Kidney epithelial cell (primary cell): ENCODE measurements around the gene NEK7. TPM values are rescaled to one million over a fixed set of nuclear protein-coding genes. Genes with fewer than 3 reads are reported as not detected.

Experiments used
- DNase-seq: peaks from one replicate; pipeline ENCODE4 v3.0.0-alpha.2; 2010; ENCODE audit warnings: low read depth
- H3K27me3 ChIP-seq: 2 replicates; pipeline ENCODE4 v1.6.0; 2011; ENCODE audit warnings: low read length; ENCODE audit not compliant: control insufficient read depth, insufficient read depth
- H3K36me3 ChIP-seq: 2 replicates; pipeline ENCODE4 v1.5.1; 2011; ENCODE audit warnings: low read length; ENCODE audit not compliant: control insufficient read depth, insufficient read depth
- H3K4me3 ChIP-seq: 2 replicates; pipeline ENCODE4 v1.5.1; 2011; ENCODE audit warnings: low read depth, mild to moderate bottlenecking, control low read depth, low read length
- CTCF ChIP-seq: IDR thresholded peaks from 2 replicates; pipeline ENCODE4 v1.5.1; 2011; ENCODE audit warnings: mild to moderate bottlenecking, moderate library complexity, low read length, control low read depth, inconsistent platforms; ENCODE audit not compliant: insufficient read depth, poor library complexity, severe bottlenecking
- total RNA-seq: library from RNA; depleted of rRNA; stranded (reverse); fragments of >200 nt; gene quantifications from 2 replicates; pipeline ENCODE4 v1.2.3, GENCODE V29; 2015

Gene NEK7
- total RNA-seq, 1 donor from 2014 or later = 27.7 TPM

GRCh38 chr1:198176179-198176578, 19.4 kb downstream of the NEK7 start:
- Histone ChIP-seq H3K36me3 (no peaks in the 10 kb centered on the region), H3K27me3 (no peaks in the 10 kb centered on the region), H3K4me3 (no peak overlapping the region)
- TF ChIP-seq CTCF = no peak
- no peak for DNase-seq

- Histone ChIP-seq H3K27me3 (no peaks in the 10 kb centered on the region), H3K36me3 (no peaks in the 10 kb centered on the region), H3K4me3 (no peak overlapping the region)
- DNase-seq = no peak
- TF ChIP-seq CTCF = no peak
Observed at GRCh38 chr1:198177546-198177945, 20.7 kb downstream of the NEK7 start.

GRCh38 chr1:198178615-198179014, 21.8 kb downstream of the NEK7 start:
- no peak for DNase-seq
- TF ChIP-seq CTCF = no peak
- Histone ChIP-seq H3K36me3 (no peaks in the 10 kb centered on the region), H3K27me3 (no peaks in the 10 kb centered on the region), H3K4me3 (no peak overlapping the region)

GRCh38 chr1:198179556-198179981, 22.8 kb downstream of the NEK7 start:
- Histone ChIP-seq H3K4me3 (no peak overlapping the region), H3K36me3 (no peaks in the 10 kb centered on the region), H3K27me3 (no peaks in the 10 kb centered on the region)
- no peak for DNase-seq
- no peak for TF ChIP-seq CTCF

- no peak for DNase-seq
- Histone ChIP-seq H3K4me3 (no peak overlapping the region), H3K27me3 (no peaks in the 10 kb centered on the region), H3K36me3 (no peaks in the 10 kb centered on the region)
- no peak for TF ChIP-seq CTCF
Observed at GRCh38 chr1:198183605-198184004, 26.8 kb downstream of the NEK7 start.

- Histone ChIP-seq H3K36me3 (no peaks in the 10 kb centered on the region), H3K27me3 (no peaks in the 10 kb centered on the region), H3K4me3 (no peak overlapping the region)
- no peak for DNase-seq
- no peak for TF ChIP-seq CTCF
Observed at GRCh38 chr1:198184516-198184915, 27.7 kb downstream of the NEK7 start.
